HG02763 (cell line): ENCODE measurements around the gene C1QTNF2.
"Not testable (repeated sequence)": the region's sequence is repeated elsewhere in the genome, so short reads cannot be mapped to it uniquely, and the experiment has no call there.

Experiments used
- ATAC-seq: cut with Tn5 transposase; IDR thresholded peaks from one replicate; pipeline ENCODE4 v1.9.1; 2021; ENCODE audit warnings: mild to moderate bottlenecking, moderate library complexity; ENCODE audit not compliant: unreplicated experiment

Gene C1QTNF2

DNA sequence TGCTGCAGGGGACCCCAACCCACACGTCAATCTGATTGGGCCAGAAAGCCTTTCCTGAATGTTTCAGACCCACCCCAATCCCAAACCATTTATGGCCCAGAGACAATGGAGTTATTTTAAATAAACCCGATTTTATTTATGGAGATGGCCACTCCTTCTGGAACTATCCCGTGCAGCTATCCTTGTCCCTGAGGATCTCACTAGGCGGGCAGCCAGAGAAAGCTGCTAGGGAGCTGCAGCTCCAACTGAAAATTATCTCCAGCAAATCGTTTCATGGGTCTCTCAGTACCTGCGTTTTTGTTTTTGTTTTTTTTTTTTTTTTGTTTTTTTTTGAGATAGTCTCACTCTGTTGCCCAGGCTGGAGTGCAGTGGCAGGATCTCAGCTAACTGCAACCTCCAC, 23.0 kb downstream of the C1QTNF2 start:
- ATAC-seq, result no peak

DNA sequence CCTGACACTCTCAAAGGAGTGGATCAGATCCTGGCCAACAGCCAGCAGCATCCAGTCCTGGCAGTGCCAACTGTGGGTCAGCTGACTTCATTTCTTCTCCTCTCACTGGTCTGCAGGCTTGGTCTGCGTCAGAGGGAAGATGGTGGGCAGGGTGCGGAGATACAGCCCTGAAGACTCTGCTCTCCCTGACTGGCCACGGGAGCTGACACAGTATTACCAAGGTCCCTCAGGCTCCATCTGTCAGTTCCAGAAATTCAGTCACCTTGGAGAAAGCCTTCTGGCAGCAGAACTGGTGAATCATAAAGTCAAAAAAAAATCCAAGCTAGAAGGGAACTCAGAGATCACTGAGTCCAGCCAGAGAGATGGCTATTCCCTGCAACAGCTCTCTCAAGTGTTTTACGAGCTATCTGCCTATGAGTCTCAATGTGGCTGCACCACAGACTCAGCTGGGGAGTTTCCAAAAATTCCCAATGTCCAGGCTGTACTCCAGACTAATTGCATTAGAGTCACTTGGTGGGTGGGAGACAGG, 27.9 kb downstream of the C1QTNF2 start:
- ATAC-seq, result no peak

DNA sequence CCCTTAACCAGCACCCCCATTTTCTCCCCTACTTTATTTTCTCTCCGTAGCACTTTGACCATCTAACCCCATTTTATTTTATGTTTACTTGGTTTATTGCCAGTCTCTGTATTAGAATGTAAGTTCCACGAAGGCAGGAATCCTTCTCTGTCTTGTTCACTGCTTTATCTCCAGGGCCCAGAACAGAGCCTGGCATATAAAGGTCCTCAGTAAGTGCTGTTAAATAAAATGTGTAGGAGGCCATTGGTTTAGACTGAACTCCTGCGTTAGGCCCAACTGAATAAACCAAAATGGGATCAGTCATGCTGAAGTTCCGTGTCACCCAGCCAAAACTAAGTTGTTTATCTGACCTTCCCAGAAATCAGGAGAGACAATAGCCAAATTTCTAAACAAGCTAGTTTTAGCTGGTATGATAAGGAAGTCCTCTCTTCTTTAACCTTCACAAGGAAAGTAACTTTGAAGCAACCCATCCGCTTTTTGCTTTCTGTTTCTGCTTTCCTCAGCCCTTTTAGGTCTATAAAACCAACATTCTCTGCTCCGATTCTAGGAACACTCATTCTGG, 29.0 kb downstream of the C1QTNF2 start:
- ATAC-seq, result no peak

DNA sequence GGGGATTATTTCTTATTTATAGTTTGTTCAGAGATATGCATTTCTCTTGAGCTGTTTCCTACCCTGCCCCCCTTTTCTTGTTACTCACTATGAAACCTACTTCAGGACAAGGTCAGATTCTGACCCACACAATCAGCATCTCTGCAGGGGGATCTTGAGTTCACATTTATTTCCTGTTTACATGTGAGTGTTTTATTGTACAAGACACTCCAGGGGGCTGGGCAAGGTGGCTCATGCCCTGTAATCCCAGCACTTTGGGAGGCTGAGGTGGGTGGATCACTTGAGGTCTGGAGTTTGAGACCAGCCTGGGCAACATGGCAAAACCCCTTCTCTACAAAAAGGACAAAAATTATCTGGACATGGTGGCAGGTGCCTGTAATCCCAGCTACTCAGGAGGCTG, 29.9 kb downstream of the C1QTNF2 start:
- not testable (repeated sequence) for ATAC-seq

DNA sequence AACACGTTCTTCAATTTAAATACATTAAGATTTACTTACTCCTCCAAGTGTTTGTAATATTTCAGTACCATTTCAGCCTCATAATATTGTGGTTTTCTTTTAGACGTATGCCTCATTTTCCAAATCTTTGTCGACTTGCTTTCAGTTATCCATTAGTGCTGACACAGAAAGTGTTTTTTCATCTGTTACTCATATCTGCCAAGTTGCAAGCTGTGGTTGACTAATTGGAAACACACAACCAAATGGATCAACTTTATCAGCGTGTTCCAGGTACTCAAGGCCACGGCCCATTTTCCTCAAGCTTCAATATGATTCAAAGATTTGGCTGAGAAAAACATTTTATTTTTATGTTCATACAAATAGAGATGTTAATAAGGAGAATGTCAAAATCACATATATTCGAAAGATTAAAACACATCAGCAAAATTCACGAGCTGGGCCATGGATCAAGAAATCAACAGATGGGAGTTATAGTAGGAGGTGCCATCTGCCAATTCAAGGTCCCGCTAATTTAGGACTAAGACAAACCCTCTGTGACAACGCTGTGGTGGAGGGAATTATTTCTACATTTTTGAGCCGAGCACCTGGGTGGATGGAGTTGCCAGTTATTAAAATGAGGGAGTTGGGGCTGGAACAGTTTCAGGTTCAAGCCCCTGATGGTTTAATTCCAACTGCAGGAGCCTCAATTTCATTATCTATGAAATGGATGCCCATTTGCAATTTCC, 30.9 kb downstream of the C1QTNF2 start:
- no peak for ATAC-seq

DNA sequence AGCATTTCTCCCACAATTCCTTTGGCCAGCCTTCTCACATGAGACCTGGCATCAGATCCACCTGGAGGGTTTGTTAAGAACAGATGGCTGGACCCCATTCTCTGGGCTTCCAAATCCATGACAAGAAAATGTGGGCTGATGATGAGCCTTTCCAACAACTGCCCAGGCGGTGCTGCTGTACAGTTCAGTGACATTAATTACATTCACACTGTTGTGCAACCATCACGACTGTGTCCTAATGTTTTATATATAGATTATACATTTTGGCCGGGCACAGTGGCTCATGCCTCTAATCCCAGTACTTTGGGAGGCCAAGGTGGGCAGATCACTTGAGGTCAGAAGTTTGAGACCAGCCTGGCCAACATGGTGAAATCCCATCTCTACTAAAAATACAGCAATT, 35.7 kb downstream of the C1QTNF2 start:
- ATAC-seq, result not testable (repeated sequence)

DNA sequence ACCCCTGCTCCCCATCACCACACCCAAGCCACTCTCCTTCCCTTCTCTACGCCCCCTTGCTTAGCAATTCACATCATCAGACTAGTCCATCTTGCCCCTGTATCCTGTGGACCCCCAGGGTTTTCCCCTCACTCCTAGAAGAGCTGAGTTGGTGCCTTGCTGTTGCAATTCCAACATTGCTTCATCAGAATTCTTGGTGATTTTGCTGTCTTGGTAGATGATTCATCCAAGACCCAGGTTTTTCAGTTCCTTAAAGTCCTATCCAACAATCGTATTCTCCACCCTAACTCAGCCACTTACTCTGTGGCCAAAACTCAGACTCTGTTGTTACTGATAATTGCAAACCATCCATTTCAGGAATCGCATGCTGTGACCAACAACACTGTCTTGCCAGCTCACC, 36.7 kb downstream of the C1QTNF2 start:
- ATAC-seq, result no peak

DNA sequence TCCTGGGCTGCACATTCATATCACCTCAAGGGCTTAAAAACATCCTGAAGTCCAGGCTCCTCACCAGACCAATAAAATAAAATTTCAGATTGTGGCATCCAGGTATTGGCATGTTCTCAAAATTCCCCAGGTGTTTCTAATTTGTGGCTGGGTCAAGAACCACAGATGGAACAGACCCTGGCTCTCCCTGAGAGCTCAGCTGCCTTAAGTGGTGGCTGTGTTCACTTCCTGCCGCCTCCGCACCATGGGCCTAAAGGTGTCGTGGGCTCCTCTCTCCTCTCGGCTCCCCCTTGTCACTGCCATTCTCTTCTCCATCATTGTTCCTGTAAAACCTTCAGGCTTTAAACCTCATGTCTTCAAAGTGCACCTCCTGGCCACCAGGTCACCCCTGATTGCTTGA, 40.2 kb downstream of the C1QTNF2 start:
- no peak for ATAC-seq

DNA sequence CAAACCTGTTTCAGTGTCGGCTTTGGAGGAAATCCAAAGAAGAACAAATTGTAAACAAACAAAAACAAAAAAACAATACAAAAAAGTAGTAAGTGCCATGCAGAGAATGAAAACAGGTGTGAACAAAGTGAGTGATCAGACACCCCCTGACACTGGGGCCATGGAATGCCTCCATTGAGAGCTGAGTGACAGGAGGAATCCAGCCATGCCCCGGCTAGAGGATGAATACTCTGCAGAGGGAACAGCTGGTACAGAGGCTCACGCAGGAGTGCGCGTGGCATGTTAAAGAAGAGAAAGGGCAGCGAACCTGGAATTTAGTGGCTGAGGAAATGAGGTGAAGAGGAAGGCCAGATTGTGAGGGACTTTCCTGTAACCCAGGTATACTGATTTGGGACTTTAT, 42.6 kb downstream of the C1QTNF2 start:
- no peak for ATAC-seq

DNA sequence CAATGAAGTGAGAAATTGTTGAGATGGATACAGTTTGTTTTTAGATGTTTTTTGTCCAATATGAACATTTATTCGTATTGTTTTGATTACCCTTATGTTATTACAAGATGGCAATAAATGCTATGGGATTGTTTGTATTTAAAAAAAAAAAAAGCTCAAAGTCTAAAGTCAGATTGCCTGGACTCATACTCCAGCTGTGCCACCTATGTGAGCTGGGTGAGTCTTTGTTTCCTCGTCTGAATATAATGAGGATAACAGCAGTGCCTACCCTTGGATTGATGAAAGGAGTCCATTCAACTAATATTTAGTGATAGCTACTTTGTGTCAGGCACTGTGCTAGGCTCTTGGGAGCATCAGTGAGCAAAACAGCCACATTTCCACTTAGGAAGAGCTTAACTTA, 43.4 kb downstream of the C1QTNF2 start:
- no peak for ATAC-seq

DNA sequence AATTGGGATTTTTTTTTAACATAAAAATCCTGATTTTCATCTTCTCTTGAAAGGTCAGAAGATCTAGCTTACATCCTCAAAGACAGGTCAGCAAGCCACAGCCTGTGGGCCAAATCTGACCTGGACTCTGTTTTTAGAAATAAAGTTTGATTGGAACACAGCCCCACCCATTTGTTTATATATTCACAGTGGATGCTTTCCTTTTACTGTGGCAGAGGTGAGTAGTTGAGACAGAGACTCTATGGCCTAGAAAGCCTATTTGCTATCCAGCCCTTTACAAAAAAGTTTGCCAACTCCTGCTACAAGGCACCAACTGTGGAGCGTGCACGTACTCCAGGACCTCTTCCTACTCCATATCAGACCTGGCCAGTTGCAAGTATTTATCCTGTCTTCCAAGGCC, 44.7 kb downstream of the C1QTNF2 start:
- ATAC-seq, result no peak

DNA sequence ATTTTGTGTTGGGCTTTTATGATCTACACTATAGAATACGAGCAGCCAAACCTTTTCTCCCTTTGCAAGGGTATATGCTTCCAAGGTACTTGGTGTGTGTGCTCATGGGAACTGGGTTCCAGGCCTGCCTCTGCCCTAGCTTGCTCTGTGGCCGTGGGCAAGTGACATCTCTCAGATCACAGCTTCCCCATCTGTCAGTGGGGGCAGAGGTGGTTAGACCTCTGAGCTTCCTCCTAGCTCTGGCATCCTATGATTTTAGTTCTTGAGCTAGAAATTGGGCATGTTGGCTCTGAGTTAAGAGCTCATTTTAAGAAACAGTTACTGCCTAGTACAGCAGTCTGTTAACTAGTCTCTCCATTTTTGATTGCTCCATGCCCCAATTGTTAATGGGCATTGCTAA, 45.5 kb downstream of the C1QTNF2 start:
- no peak for ATAC-seq

DNA sequence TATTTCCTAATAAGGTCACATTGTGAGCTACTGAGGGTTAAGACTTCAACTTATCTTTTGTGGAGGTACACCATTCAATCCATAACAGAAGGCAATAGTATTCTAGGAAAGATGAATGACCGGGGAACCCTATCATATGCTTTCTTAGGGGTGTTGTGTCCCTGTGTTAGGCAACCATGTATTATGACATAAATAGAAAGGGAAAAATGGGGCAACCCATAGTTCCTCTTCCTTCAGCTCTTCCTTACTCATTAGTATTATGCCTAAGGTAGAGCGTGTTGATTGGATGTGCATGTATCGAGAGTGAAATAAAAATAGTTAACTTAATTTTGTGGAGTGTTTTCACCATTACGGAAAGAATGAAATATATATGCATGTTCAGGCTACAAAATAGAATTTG, 52.0 kb downstream of the C1QTNF2 start:
- no peak for ATAC-seq

DNA sequence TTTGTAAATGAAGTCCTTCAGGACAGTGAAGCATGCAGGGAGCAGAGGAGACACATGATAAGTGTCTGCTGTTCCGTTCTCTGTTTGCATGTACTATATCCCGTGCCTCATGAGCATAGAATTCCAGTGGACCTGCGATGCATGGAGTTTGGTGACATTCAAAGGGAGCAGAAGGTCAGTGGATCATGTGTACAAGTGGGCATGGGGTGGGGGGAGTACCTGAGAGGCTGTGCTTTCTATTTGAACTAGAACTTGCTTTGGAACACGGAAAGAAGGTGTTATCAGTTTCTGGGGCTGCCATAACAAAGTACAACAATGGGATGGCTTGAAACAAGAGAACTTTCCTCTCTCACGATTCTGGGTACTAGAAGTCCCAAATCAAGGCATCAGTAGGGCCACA, 53.0 kb downstream of the C1QTNF2 start:
- no peak for ATAC-seq

DNA sequence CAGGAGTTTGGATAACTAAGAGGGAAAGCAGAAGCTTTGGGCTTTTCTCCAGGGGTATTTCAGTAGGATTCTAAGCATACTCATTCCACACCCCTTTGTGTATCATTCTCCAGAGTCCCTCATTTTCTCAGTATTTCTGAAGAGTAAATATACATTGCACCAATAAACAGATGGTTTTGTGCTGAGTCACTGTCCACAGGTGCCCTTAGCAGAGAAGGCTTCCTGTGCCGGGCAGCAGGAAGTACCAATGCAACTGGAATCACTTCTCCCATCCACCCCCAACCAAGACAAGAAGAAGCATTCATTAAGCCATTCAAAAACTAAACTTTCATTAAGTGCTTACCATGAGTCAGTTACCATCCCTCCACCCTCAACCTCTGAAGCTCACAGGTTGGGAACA, 54.5 kb downstream of the C1QTNF2 start:
- ATAC-seq, result no peak

DNA sequence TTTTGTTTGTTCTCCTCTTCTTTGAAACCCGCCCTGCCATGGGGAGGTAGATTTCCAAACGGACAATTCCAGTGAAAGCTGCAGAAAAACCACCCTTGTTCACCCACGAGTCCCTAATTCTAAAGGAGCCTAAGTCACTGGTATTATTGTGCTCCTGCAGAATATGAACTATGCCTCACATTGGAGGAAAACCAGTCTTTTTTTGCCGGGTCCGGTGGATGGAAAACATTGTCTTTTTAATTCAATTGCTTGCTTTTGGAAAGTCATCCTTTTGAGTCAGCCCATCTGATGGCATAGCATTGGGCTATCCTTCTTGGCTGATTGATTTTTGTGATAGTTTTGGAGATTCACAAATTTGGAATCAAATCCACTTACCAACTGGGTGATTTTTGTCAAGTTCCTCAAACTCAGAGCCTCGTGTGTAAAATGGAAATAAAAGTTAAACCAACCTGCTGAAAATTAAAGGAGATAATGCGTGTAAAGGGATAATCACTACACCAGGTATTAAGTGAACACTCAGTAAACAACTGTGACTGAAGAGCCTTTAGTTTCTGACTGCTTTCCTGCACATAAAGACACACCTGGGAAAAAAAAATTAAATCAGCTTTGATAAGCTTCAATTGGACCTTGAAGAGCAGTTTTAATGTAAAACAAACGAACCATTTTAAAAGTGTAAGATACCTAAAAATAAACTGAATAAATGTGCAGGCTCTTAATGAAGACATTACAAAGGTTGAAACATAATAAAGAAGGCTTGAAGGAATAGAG, 57.3 kb downstream of the C1QTNF2 start:
- no peak for ATAC-seq

DNA sequence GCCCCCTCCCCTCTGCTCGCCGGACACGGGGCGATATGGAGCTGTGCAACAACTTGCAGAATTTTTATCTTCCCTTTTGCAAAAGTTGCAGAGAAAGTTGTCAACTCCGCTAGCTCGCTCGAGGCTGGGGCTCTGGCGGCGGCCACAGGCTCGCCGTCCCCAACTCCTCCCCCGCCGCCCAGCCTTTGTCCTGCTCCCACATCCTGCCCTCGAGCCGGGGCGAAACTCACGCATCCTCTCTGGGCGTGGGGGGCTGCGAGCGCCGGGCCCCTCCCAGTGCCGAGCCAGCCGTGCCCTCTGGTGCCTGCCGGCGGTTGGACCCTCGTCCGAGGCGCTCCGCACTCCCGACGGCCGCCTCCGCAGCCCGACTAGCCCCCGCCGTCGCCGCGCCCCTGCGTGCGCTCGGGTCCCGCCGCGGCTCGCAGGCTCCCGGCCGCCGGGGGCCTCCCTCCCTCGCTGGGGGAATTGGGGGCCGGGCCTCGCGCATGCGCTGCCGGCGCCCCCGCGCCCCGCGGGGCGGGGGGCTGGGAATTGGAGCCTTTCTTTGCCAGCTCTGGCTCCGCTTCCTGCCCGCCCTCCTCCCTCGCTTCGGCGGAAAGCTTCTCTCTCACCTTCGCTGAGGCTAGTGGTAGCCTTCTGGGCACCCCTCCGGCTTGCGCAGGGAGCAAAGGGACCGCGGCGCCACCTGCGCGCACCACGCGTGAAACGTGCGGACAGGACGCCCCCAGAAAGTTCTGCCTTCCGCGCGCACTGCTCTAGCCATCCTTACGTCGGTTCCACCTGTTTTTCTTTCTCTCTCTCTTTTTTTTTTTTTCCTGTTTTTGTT, 58.1 kb downstream of the C1QTNF2 start, which contains the start of gene CCNJL:
Gene CCNJL, minus strand, starts transcription at position 431 of the 826 bp plus-strand sequence. CDS start 641 bp downstream, outside the sequence.
- no peak for ATAC-seq

DNA sequence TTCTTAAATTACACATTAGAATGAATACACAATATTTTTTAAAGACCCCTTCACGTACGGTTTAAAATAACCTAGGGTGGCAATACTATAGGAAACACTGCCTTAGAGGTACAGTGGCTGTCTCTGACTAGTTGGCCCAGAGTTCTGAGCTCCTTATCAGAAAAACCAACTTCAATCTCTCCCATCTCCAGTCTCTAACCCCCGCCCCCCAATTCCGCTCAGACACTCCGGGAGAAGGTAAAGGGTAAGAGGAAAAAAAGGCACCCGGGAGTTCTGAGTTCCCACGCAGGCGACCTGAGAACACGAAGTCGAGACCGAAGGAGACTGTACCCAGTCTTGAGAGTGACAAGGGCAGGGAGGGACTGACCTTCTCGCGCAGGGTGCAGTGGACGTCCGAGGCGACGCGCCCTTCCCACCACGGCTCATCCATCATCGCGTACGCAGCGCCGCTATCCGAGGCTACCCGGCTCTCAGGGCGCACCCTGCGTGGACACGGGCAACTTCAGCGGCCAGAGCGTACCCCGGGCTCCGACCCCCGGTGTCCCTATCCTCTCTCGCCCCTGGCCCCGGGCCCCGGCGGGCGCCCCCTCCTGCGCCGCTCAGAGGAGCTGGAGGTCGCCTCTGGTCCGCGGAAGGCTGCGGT, 58.8 kb downstream of the C1QTNF2 start:
- no peak for ATAC-seq

DNA sequence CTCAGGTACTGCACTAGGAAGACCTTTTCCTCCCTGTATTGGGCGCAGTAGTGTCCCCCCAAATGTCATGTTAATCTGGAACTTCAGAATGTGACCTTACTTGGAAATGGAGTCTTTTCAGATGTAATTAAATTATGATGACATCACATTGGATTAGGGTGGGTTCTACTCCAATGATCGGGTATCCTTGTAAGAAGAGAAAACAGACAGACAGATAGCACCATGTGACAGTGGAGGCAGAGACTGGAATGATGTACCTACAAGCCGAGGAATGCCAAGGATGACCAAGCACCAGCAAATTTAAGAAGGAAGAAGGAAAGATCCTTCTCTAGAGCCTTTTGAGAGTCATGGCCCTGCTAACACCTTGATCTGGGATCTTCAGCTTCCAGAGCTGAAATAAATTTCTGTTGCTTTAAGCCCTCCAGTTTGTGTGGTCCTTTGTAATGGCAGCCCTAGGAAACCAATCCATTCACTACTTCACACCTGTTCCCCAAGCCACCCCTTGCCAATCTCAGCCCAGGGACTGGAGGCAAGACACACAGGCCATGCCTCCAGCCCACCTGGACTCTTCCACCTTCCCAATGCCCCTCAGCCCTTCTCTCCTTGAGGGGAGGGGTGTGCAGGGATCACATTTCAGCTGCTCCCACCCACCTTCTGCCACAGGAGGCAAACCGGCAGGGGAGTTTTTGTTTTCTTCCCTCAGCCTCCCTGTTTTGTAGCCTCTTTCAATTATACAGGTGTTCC, 59.7 kb downstream of the C1QTNF2 start:
- ATAC-seq, result no peak

DNA sequence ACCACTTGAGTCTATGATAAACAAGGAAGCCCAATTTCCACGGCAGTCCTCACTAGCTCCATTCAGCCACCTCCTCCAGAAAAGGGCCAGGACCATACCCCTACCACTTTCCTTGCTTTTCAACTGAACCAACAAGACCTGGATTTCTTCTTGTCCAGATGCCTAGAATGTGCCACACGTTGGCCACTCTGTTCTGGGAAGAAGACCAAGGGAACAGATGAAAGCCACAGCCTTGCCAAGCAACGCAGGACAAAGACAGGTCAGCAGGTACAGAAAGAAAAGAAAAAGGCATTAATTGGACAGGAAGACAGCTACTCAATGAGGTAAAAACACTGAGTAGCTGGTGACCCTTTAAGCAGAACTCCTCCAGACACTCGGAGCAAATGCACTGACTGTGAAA, 60.3 kb downstream of the C1QTNF2 start:
- ATAC-seq, result no peak
